ENCODE data around the gene NR1H3.

- TF ChIP-seq CTCF (IDR thresholded peaks at IDR 0.05) (no peak), EP300 (IDR thresholded peaks at IDR 0.05) (no peak), POLR2A (IDR thresholded peaks at IDR 0.05) (no peak)
These were observed 37.4 kb upstream of the NR1H3 start for GRCh38 chr11:47220401-47220821.

All from upper lobe of left lung (tissue), 4 donors.